Activated naive CD4-positive, alpha-beta T cell treated with anti-CD3 and anti-CD28 coated beads, Interleukin-2, amount 50 U/mL, for 72 hours (primary cell): ENCODE data around the gene MKRN2. TPM values are rescaled to one million over a fixed set of nuclear protein-coding genes. Genes with fewer than 3 reads are reported as not detected.

Source experiments
- ATAC-seq, 2 donors: fragments of 150-1000 bp; cut with Tn5 transposase; 2 replicates each; pipeline ENCODE4 v1.10.0; 2021; ENCODE audit warnings: mild to moderate bottlenecking in 2 of 2, moderate library complexity in 2 of 2
- DNase-seq, 2 donors: peaks; one replicate each; pipeline ENCODE4 v3.0.0; 2021 to 2022; ENCODE audit warnings: low spot score in 2 of 2
- H3K27ac Mint-ChIP-seq, 2 donors: one replicate each; pipeline ENCODE4 v1.8.0; 2022; ENCODE audit warnings: mild to moderate bottlenecking in 2 of 2, mixed read lengths in 2 of 2
- H3K36me3 Mint-ChIP-seq, 2 donors: one replicate each; pipeline ENCODE4 v1.8.0; 2022; ENCODE audit warnings: mixed read lengths in 2 of 2
- H3K9me3 Mint-ChIP-seq, 2 donors: one replicate each; pipeline ENCODE4 v1.8.0; 2022; ENCODE audit warnings: mixed read lengths in 2 of 2
- total RNA-seq, 2 donors: library from RNA; stranded (reverse); gene quantifications; one replicate each; pipeline ENCODE4 v1.2.3, GENCODE V29; 2022

MKRN2 gene
- total RNA-seq, 2 donors from 2014 or later: 20.2 to 30.3 TPM

- no peaks in the 10 kb centered on the region for H3K36me3 Mint-ChIP-seq
- no peak for ATAC-seq
- DNase-seq: no peak
- no peak overlapping the region for H3K27ac Mint-ChIP-seq
- H3K9me3 Mint-ChIP-seq: no peaks in the 10 kb centered on the region
Observed at GRCh38 chr3:12544652-12545472, 12.0 kb upstream of the MKRN2 start.

DNA sequence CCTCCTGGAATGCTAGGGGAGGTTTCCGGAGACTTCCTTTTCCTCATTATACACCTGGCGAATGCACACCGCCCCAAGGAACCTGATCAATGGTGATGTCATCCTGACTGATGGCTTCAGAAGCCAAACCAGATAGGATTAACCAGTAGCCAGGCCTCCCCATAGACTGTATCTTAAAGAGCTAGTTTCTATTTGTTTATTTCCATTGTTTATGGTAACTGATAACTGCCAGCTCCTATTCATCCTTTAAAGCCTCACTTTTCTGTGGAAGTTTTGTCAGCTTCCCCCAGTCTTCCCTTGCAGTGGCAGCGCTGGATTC is 11.5 kb upstream of the MKRN2 start, which contains the start of gene MKRN2OS:
MKRN2OS (minus strand) TSS at position 27 of the 319 bp plus-strand sequence. CDS start 35 bp downstream, outside the sequence.
- no peak for ATAC-seq

GRCh38 chr3:12549971-12550760 is 6.7 kb upstream of the MKRN2 start:
- no peak for DNase-seq
- Mint-ChIP-seq H3K9me3 (no peaks in the 10 kb centered on the region), H3K36me3 (no peaks in the 10 kb centered on the region), H3K27ac (no peak overlapping the region)
- ATAC-seq: no peak

More for the DNA sequence above, 11.5 kb upstream of the MKRN2 start, which contains the start of gene MKRN2OS:
- no peaks in the 10 kb centered on the region for H3K36me3 Mint-ChIP-seq
- H3K27ac Mint-ChIP-seq: no peak within 1 kb of the TSS
- no peaks in the 10 kb centered on the region for H3K9me3 Mint-ChIP-seq
- DNase-seq: no peak

DNA sequence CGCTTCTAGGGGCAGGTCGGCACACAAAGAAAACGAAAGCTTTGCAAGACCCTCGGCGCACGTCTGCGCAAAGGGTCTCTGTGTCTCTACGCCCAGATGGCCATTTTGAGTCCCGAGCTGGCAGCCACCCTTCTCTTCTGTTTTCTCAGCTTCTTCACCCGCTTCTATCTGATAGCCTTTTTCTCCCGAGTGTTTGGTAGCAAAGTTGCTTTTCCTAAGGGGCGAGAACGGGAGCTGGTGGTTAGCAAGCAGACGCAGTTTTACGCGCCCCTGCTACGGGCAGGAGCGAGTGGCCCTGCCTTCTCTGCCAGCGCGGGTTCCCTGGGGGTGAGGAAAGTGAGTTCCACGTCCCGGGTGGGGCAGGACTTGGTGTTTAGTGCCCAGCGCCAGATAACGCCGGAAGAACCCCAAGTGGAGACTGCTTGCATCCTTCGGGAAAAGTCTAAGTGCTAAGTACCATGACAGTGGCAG is 2.9 kb upstream of the MKRN2 start:
- Mint-ChIP-seq H3K9me3 (no peaks in the 10 kb centered on the region), H3K36me3 (peaks cover 0 to 17% of the 10 kb centered on the region in 2 donors), H3K27ac (peak overlapping the region in 1 of 2 donors; percentile 14)
- ATAC-seq: no peak
- peak in 1 of 2 donors; percentile 13 for DNase-seq

DNA sequence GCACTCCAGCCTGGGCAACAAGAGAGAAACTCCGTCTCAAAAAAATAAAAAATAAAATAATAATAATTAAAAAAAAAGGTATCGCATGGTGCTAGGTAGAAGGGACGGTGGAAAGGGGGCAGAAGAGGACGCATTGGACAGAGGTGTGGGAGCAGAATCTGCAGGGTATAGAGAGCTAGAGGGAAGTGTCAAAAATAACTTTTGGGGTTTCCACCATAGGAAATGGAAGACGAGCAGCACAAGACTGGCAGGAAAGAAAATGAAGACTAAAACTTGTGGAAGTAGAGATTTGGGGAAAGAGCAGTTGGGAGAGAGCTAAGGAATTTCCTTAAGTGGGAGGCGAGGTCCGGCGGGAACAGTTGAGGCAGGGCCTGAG is 585 bp upstream of the MKRN2 start:
- Mint-ChIP-seq H3K36me3 (peaks cover 0 to 17% of the 10 kb centered on the region in 2 donors), H3K27ac (peak overlapping the region; percentile 88 to 93), H3K9me3 (no peaks in the 10 kb centered on the region)
- DNase-seq (no peak), ATAC-seq (no peak)

GRCh38 chr3:12557473-12558100 is 700 bp downstream of the MKRN2 start:
- peaks cover 0 to 17% of the 10 kb centered on the region in 2 donors for H3K36me3 Mint-ChIP-seq
- ATAC-seq (no peak), DNase-seq (no peak)
- no peaks in the 10 kb centered on the region for H3K9me3 Mint-ChIP-seq
- peak overlapping the region; percentile 88 to 97 for H3K27ac Mint-ChIP-seq

GRCh38 chr3:12558706-12559105 is 1.8 kb downstream of the MKRN2 start:
- no peak for DNase-seq
- ATAC-seq: no peak
- Mint-ChIP-seq H3K36me3 (peaks cover 0 to 17% of the 10 kb centered on the region in 2 donors), H3K9me3 (no peaks in the 10 kb centered on the region), H3K27ac (peak overlapping the region in 1 of 2 donors; percentile 88)

DNA sequence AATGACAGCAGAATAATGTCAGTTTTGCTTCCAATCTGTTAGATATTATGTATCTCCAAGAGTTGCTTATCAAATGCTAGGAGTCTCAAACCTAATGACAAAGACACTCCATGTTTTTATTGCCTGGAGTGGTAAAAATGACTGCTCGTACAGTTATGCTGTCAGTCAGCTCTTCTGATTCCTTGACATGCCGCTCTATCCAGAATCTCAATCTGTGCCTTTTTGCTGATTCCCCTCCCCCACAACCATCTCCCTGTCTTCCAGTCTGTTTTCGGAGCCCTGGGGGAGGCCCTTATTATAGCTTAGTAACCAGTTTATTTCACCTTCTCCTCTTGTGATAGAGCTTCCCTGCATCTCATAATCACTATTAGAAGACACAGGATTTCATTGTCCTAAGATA is 2.6 kb downstream of the MKRN2 start:
- no peak for DNase-seq
- Mint-ChIP-seq H3K27ac (no peak overlapping the region), H3K36me3 (peaks cover 2 to 18% of the 10 kb centered on the region in 2 donors), H3K9me3 (no peaks in the 10 kb centered on the region)
- ATAC-seq: no peak

DNA sequence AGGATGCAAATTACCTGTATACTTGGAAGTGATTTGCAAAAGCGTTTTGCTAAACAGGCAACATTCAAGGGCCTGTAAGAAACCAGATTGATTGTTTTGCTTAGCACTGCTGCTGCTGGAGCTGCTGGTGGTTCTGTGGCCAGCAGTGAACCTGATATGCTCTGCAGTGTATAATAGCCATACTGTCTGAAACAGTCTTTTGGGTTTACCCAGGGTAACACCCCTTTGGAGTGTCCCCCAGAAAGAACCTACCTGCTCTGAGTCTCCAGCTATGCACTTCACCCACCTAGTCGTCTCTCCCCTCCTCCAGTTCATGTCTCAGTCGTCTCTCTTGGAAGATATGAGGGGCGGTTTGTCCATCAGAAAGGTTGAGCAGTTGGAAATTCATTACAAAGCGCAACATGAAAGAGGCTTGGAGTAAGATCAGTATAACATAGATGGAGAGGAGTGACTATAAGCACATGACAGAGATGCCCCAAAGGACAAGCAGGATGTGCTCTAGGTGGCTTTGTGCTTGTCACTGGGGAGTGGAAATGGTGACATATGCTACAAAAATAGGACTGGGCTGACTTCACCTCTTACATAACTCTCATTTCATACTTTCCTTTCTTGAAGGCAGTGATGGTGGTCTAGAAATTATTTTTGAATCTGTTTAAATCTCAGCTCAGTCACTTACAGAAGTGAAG is 3.8 kb downstream of the MKRN2 start:
- ATAC-seq (peak; percentile 45 to 58), DNase-seq (peak in 1 of 2 donors; percentile 10)
- Mint-ChIP-seq H3K27ac (peak overlapping the region in 1 of 2 donors; percentile 48), H3K9me3 (peaks cover 0 to 7% of the 10 kb centered on the region in 2 donors), H3K36me3 (peaks cover 13 to 23% of the 10 kb centered on the region in 2 donors)

DNA sequence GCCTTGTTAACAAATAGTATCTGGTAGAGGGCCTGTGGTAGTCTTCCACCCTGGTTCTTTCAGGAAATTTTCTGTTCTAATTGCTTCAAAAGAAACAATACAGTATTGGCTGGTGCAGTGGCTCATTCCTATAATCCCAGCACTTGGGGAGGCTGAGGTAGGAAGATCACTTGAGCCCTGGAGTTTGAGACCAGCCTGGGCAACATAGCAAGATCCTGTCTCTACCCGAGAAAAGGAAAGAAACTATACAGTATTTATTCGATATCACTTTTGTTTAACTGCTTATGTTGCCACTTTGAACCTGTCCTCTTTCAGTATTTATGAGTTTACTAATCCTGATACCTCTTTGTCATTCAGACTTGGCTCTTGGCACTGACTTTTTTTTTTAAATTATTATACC is 4.5 kb downstream of the MKRN2 start:
- no peak for DNase-seq
- Mint-ChIP-seq H3K27ac (no peak overlapping the region), H3K9me3 (peaks cover 4 to 11% of the 10 kb centered on the region in 2 donors), H3K36me3 (peaks cover 20% of the 10 kb centered on the region in 2 donors)
- no peak for ATAC-seq

DNA sequence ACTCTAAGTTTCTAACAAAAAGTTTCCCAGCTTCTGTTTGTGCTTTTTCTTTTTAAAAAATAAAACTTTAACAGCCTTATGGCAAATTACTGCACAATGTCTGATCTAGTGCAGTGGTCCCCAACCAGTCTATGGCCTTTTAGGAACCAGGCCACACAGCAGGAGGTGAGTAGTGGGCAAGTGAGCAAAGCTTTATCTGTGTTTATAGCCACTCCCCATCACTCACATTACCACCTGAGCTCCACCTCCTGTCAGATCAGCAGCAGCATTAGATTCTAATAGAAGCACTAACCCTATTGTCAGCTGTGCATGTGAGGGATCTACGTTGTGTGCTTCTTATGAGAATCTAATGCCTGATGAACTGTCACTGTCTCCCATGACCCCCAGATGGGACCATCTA is 5.6 kb downstream of the MKRN2 start:
- DNase-seq (no peak), ATAC-seq (no peak)
- H3K27ac Mint-ChIP-seq: peak overlapping the region in 1 of 2 donors; percentile 7
- H3K36me3 Mint-ChIP-seq: peaks cover 22 to 29% of the 10 kb centered on the region in 2 donors
- peaks cover 7 to 15% of the 10 kb centered on the region in 2 donors for H3K9me3 Mint-ChIP-seq

DNA sequence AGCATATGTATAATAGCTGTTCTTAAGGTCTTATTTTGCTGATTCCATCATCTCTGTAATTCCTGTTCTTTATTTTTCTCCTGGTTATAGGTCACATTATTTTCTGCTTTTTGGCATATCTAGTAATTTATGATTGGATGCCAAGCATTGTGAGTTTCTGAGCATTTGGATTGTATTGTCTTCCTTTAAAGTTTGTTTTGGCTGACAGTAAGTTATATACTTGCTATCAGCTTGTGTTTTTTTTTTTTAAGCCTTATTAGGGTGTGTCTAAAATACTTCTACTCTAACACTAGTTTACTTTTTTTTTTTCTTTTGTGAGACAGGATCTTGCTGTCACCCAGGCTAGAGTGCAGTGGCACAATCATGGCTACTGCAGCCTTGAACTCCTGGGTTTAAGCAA is 10.1 kb downstream of the MKRN2 start:
- ATAC-seq: no peak
- Mint-ChIP-seq H3K27ac (no peak overlapping the region), H3K36me3 (peaks cover 20 to 45% of the 10 kb centered on the region in 2 donors)

GRCh38 chr3:12568747-12569146 is 11.9 kb downstream of the MKRN2 start:
- H3K36me3 Mint-ChIP-seq: peaks cover 23 to 58% of the 10 kb centered on the region in 2 donors
- no peak for ATAC-seq
- DNase-seq: no peak
- H3K27ac Mint-ChIP-seq: no peak overlapping the region
- peaks cover 7 to 15% of the 10 kb centered on the region in 2 donors for H3K9me3 Mint-ChIP-seq

More for the DNA sequence above, 10.1 kb downstream of the MKRN2 start:
- H3K9me3 Mint-ChIP-seq: peaks cover 7 to 15% of the 10 kb centered on the region in 2 donors
- DNase-seq: no peak

GRCh38 chr3:12569836-12570235 is 12.9 kb downstream of the MKRN2 start:
- no peak for ATAC-seq
- H3K9me3 Mint-ChIP-seq: peaks cover 7 to 12% of the 10 kb centered on the region in 2 donors
- H3K27ac Mint-ChIP-seq: peak overlapping the region in 1 of 2 donors; percentile 73
- peaks cover 23 to 63% of the 10 kb centered on the region in 2 donors for H3K36me3 Mint-ChIP-seq
- no peak for DNase-seq

DNA sequence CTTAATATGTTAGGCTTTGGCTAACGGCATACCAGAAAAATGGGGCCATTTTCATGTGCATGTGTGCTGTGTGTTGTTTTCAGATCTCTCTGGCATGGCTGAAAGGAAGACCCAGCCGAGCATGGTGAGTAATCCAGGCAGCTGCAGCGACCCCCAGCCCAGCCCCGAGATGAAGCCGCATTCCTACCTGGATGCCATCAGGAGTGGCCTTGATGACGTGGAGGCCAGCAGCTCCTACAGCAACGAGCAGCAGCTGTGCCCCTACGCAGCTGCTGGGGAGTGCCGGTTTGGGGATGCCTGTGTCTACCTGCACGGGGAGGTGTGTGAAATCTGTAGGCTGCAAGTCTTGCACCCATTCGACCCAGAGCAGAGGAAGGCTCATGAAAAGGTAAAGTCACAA is 15.1 kb downstream of the MKRN2 start:
- H3K36me3 Mint-ChIP-seq: peaks cover 29 to 61% of the 10 kb centered on the region in 2 donors
- ATAC-seq (no peak), DNase-seq (no peak)
- H3K9me3 Mint-ChIP-seq: peaks cover 1 to 7% of the 10 kb centered on the region in 2 donors
- H3K27ac Mint-ChIP-seq: no peak overlapping the region

GRCh38 chr3:12574131-12574530 is 17.2 kb downstream of the MKRN2 start:
- Mint-ChIP-seq H3K9me3 (peaks cover 0 to 7% of the 10 kb centered on the region in 2 donors), H3K36me3 (peaks cover 37 to 74% of the 10 kb centered on the region in 2 donors), H3K27ac (peak overlapping the region in 1 of 2 donors; percentile 27)
- ATAC-seq (no peak), DNase-seq (no peak)
